HUES48 (cell line): Measurements from ENCODE around the gene VSIG2.

ENCODE experiments used
- H3K27ac ChIP-seq: one replicate; pipeline ENCODE4 v1.7.0; 2013; ENCODE audit warnings: low read depth, low read length, inconsistent platforms
- H3K27me3 ChIP-seq: 2 replicates; pipeline ENCODE4 v1.6.1; 2013; ENCODE audit warnings: mild to moderate bottlenecking, low read length; ENCODE audit not compliant: control insufficient read depth, insufficient read depth
- H3K36me3 ChIP-seq: 2 replicates; pipeline ENCODE4 v1.6.1; 2013; ENCODE audit warnings: low read length; ENCODE audit not compliant: control insufficient read depth, insufficient read depth
- H3K4me1 ChIP-seq: 2 replicates; pipeline ENCODE4 v1.6.1; 2013; ENCODE audit warnings: mild to moderate bottlenecking, low read length; ENCODE audit not compliant: control insufficient read depth, insufficient read depth
- H3K4me3 ChIP-seq: 2 replicates; pipeline ENCODE4 v1.5.1; 2013; ENCODE audit warnings: mild to moderate bottlenecking, low read depth, low read length
- H3K9ac ChIP-seq: 2 replicates; pipeline ENCODE4 v1.6.1; 2013; ENCODE audit warnings: mild to moderate bottlenecking, low read depth, low read length, moderate library complexity
- H3K9me3 ChIP-seq: 2 replicates; pipeline ENCODE4 v1.6.1; 2013; ENCODE audit warnings: low read length; ENCODE audit not compliant: control insufficient read depth, insufficient read depth

Gene VSIG2

DNA sequence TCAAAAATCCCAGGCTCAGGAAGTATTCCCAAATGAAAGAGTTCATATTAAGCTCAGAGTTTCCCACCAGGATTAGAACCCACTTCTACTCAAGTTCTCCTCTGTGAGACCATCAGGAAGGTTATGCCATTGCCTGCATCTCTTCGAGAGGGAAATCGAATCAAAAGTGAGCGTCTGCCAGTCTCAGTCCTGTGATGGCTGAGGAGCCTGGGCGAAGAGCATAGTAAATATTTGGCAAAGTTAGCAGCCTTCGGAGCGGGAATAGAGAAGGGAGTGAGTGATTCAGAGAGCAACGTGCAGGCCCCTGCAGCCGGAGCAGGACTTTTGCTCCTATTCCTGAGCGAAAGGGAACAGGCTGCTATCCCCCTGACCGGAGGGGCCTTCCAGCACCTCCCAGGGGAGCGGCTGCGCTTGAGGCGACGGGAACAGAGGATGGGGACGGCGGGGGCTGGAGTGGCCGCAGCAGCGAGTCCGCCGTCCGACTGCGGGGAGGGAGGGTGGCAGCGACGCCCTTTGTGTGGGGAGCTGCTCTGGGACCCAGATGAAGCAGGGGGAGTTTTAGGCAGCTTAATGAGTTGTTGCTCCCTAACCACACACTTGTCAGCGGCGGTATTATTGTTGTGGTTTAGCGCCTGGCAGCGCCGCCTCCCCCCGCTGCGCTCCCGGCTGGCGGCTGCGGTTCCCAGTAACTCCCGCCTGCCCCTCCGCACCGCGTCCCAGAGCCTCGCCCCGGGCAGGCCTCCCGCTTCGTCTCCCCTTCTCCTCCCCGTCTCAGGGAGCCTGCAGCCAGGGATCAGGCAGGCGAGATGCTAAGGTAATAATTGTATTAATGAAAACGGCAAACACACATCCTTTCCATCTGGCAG, 34.0 kb downstream of the VSIG2 start:
- H3K4me1 ChIP-seq, result peaks cover 8% of the 10 kb centered on the region; the same call in 1 of the 2 replicates
- H3K9ac ChIP-seq, result no peak overlapping the region
- H3K4me3 ChIP-seq, result peak overlapping the region; percentile 59
- no peaks in the 10 kb centered on the region for H3K9me3 ChIP-seq
- H3K27me3 ChIP-seq, result peaks cover 94% of the 10 kb centered on the region
- H3K36me3 ChIP-seq, result no peaks in the 10 kb centered on the region
- H3K27ac ChIP-seq, result no peak overlapping the region

DNA sequence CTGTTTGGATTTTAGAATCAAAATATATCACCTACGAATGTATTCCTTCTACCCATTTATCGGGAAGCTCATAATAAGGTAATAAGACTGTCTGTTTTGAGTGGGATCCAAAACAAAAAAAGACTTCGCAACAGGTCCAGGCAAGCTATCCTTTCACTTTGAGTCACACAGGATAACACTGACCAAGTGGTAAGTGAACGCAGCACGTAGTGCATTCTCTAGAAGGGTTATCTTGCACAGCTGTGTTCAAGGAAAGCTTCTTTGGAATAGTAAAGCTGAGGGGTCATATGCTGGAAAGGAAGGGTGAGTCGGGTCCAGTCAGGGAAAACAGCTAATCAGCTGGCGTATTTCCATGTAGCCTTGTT, 34.7 kb downstream of the VSIG2 start:
- Histone ChIP-seq H3K27me3 (peaks cover 88% of the 10 kb centered on the region), H3K9ac (no peak overlapping the region), H3K4me1 (peaks cover 8% of the 10 kb centered on the region; the same call in 1 of the 2 replicates), H3K9me3 (no peaks in the 10 kb centered on the region), H3K27ac (no peak overlapping the region), H3K36me3 (no peaks in the 10 kb centered on the region), H3K4me3 (peak overlapping the region; percentile 59; the same call in 1 of the 2 replicates)

DNA sequence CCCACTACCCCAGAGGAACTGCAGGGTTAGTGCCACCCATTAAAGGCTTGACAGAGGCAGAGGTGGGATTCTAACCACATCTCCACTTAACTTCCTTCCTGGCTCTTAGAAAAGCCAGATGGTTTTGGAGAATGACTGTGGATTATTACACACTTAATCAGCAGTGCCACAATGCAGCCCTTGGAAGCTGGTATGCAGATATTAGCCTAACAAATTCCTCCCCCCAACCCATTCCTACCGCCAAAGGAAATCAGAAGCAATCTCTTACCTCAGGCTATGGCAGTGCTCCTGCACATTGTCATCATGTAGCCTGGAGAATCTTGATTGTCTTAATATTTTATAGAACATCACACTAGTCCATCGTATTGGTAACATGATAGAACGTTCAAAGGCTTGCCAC, 35.5 kb downstream of the VSIG2 start:
- Histone ChIP-seq H3K4me1 (peaks cover 8% of the 10 kb centered on the region; the same call in 1 of the 2 replicates), H3K4me3 (no peak overlapping the region), H3K27ac (no peak overlapping the region), H3K9ac (no peak overlapping the region), H3K9me3 (no peaks in the 10 kb centered on the region), H3K36me3 (no peaks in the 10 kb centered on the region), H3K27me3 (peaks cover 80% of the 10 kb centered on the region)

DNA sequence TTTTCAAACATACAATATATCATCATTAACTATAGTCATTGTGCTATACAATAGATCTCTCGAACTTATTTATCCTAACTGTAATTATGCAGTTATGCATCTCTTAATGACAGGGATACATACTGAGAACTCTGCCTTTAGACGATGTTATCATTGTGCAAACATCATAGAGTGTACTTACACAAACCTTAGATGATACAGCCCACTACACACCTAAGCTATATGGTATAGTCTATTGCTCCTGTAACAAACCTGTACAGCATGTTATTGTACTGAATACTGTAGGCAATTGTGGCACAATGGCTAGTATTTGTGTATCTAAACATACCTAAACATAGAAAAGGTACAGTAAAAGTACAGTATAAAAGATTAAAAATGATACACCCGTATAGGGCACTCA, 39.7 kb downstream of the VSIG2 start:
- peaks cover 2% of the 10 kb centered on the region; the same call in 1 of the 2 replicates for H3K9me3 ChIP-seq
- no peaks in the 10 kb centered on the region for H3K36me3 ChIP-seq
- H3K27me3 ChIP-seq, result peaks cover 38% of the 10 kb centered on the region
- no peak overlapping the region for H3K4me3 ChIP-seq
- no peak overlapping the region for H3K9ac ChIP-seq
- H3K4me1 ChIP-seq, result no peaks in the 10 kb centered on the region
- H3K27ac ChIP-seq, result no peak overlapping the region

DNA sequence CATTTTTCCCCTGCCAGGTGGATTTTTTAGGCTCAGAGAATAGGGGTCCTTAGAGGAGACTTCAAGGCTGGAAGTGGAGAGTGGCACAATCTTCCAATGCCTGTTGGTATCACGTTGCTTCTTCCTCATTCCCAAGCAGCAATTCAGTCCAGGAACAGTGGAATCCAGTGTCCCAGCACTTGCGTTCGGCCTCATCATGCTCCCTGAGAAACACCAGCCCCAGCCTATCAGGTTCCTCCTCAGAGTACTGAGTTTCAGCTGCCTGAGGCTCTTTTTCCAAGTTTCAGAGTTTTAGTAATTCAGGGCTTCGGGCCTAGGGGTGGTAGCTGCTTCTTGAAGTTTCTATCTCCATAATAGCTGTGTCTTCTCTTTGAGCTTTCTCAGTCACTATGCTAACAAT, 44.2 kb downstream of the VSIG2 start:
- H3K4me3 ChIP-seq, result no peak overlapping the region
- no peak overlapping the region for H3K27ac ChIP-seq
- peaks cover 2% of the 10 kb centered on the region; the same call in 1 of the 2 replicates for H3K9me3 ChIP-seq
- no peak overlapping the region for H3K9ac ChIP-seq
- no peaks in the 10 kb centered on the region for H3K4me1 ChIP-seq
- H3K27me3 ChIP-seq, result no peaks in the 10 kb centered on the region
- H3K36me3 ChIP-seq, result no peaks in the 10 kb centered on the region

DNA sequence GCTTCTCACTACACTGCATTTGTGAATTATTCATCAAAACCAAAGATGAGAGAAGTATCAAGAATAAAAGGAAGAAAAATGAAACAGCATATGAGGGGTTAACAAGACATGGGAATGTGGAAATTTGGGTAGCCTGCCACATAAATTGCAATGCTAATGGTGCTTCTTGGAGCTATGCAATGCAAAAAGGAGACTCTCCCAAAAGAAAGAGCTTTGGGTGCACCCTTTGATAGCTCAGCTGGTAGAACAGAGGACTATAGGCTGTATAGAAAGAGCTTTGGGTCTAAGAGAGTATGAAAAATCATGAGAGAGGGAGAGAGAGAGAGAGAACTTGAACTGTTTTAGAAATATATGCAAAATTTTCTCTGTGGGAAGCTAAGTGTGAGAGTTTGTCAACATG, 52.0 kb downstream of the VSIG2 start:
- Histone ChIP-seq H3K4me1 (peaks cover 7% of the 10 kb centered on the region; the same call in 1 of the 2 replicates), H3K9ac (no peak overlapping the region), H3K27ac (no peak overlapping the region), H3K36me3 (no peaks in the 10 kb centered on the region), H3K4me3 (no peak overlapping the region), H3K9me3 (no peaks in the 10 kb centered on the region), H3K27me3 (no peaks in the 10 kb centered on the region)

DNA sequence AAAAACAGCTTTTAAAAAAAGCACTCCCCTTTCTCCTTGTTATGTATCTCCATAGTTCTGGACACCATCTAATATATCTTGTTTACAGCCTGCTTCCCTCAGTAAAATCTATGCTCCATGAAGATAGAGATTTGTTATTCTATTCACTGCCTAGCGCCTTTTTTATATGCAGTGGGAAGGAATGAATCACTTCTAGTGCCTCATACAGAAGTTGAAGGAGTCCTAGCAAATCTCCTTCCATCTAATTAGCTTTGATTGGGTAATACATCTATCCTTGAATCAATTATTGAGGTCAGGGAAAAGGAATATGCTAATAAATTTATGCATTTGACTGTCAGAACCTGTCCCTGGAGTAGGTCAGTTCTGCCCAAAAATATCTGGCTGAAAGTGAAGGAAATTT, 52.5 kb downstream of the VSIG2 start:
- Histone ChIP-seq H3K27ac (no peak overlapping the region), H3K27me3 (no peaks in the 10 kb centered on the region), H3K36me3 (no peaks in the 10 kb centered on the region)

More for the DNA sequence above, 52.5 kb downstream of the VSIG2 start:
- no peak overlapping the region for H3K9ac ChIP-seq
- H3K4me3 ChIP-seq, result no peak overlapping the region
- H3K4me1 ChIP-seq, result peaks cover 7% of the 10 kb centered on the region; the same call in 1 of the 2 replicates
- no peaks in the 10 kb centered on the region for H3K9me3 ChIP-seq
